ENCODE results near the gene PTCHD1.

PTCHD1 gene

DNA sequence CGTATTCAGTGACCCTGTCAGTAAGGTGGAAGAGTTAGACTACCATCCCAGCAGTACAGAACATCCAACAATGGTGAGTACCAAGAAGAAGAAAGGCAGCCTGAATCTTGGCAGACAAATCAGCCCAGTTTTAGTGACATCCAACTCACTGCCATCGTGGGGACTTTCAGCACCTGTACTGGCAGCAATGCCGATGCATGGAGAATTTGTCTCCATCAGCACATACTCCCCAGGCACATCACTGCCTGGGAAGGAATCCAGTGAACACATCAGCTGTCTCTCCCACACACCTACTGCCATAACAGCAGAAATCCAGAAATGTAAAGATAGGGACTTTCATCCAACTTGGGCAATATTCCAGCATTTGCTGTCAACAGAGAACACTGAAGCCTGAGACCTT lies 29.8 kb downstream of the PTCHD1 start:
- DNase-seq, result no peak

DNA sequence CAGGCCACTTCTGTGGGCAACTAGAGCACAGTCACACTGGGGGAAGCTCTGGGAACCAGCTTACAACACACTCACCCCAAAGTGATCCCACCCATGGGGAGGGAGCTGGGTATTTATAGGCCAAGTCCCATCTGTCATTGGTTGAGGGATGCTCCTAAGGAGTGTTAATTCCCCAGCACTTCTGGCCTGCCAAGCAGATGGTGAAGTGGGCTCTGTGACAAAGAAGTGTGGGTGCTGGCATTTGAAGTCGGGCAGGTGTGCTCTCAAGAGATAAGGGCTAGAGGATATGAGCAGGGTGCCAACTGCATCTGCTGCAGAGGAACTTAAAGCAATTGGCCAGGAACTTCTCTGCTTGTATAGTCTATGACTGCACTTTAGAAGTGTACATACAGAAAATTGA lies 30.9 kb downstream of the PTCHD1 start:
- DNase-seq, result no peak

DNA sequence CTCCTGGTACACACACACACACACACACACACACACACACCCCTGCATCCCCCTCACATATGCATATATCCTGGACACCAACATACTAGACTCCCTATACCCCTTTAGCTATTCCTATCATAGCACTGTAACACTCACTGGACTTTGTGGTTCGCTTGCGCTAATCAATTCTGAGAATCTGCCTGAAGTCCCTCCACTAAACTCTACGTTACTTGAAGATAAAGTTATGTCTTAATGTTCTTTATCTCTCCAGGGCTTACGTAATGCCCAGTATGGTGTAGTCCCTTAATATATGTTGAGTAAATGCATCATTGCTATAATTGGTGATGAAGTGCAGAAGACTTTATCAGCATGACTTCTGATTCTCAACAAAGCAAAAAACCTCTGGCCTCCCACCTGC lies 32.3 kb downstream of the PTCHD1 start:
- DNase-seq, result no peak

DNA sequence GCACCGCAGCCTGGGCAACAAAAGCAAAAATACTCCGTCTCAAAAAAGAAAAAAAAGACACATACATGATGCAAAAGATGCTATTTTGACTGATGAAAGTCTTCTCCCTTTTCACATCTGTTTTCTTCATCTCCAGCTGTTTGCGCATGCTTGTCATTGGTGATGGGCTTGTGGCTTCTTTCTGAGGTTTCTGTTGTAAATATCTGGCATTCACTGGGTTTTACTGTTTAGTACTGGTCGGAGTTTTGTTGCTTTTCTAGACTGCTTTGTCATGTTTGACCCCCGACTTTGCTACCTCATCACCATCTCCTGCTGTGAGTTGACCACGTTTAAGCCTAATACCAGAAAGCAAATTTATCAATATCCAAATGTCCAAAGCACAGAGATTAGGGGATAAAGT lies 34.4 kb downstream of the PTCHD1 start:
- DNase-seq, result no peak

DNA sequence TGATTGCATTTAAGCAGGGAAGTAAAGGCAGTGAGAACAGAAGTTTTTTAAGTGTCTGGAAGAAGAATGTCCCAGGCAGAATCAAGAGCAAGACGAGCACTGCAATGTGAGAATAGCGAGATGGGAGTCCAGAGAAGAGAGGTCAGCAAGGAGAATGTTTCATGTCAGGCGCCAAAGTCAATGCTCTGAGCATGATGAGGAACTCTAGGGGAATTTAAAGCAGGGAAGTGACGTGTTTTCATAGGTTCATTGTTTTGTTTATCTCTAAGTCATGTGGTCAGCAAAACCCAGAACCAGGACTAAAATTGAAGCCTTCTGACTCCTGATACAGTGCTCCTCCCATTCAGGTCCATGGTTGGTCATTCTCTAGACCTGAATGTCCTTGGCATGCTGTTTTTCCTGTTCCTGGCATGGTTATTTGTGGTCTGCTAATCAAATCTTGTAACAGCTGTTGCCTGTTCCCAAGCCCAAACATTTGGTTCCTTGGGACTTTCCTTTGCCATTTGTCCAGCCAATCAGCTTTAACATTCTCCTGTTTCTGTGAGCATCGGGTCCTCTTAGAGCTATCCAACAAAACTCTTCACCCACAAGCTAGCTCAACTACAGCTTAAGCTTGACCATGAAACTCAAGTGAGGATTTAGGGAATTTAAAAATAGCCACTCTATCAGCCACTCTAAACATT lies 37.7 kb downstream of the PTCHD1 start:
- no peak for DNase-seq

DNA sequence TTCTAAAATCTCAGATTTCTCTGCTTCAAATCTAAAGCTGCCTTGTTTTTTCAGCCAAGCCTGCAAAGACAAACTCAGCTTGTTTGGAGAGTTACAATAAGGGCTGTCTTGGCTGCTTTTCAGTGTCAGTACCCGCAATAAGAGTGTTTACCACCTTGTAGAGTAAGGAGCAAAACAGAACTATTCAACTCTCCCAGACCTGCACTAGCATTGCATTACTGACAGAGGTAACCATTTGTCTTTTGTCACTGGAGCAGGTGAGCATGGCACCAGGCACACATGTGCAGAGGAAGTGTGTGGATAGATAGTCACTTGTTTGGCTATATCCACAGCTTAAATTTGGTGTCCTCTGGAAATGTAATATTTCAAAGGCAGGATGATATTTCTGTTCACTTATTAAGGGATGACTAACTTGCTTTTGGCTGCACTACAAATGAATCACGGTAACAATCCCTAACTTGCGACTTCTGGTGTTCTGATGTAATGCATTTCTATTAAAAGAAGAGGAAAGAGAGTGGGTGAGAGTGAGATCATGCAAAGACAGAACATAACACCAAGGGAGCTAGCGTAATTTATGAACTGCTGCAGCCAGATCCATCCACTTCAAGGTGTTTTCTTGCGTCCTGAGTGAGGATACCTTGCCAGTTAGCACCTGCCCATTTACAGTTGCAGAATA lies 38.6 kb downstream of the PTCHD1 start:
- no peak for DNase-seq

DNA sequence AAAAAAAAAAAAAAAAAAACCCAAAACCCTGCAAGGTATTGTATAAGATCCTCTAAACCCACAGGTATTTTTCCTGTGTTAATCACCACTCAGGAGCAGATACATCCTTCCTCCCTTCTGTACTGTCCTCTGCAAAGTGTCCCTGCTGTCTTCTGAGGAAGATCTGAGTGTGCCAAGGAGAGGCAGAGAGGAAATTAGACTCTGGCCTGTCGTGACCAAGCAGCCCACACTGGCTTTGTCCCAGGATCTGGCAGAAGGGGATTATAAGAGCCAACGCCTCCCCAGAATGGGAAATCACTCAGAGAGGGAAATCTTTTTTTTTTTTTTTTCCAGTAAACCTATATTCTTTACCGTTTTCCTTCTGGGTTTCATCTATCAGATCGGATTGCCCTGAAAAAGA lies 39.6 kb downstream of the PTCHD1 start:
- no peak for DNase-seq

DNA sequence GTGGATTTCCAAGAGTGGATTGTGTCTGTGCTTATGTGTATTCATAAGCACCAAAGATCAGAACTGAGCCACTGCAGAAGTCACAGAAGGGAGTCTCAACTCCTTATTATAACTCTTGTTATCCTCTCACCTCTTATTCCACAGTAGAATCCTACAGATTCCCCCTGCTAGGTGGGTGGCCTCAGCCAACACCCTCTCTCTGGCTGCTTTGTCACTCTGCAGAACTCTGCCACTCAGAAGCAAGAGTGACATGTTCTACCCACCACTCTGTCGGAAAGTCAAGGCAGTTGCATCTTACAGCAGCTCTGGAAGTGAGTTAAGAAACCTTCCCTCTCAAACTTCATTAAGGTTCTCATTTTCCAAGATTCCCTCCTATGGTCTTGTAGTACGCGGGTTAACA lies 41.9 kb downstream of the PTCHD1 start:
- no peak for DNase-seq

DNA sequence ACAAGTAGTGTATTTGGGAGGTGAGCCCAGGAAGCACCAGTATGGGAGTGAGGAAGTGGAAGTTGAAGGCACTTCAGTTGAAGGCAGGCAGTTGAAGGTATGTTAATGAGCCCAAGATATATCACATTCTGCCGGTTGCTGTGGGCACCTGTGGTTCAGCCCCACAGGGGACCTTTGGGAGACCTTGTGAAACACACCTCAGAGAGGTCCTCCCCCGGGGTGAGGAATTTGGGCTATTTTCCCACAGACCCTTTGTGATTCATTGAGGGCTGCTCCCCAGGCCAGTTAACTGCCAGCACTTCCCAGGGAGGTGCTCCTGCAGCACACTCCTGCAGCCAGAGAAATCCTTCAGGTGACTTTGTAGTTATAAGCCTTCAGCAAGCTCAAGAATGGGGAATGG lies 45.9 kb downstream of the PTCHD1 start:
- DNase-seq, result no peak

DNA sequence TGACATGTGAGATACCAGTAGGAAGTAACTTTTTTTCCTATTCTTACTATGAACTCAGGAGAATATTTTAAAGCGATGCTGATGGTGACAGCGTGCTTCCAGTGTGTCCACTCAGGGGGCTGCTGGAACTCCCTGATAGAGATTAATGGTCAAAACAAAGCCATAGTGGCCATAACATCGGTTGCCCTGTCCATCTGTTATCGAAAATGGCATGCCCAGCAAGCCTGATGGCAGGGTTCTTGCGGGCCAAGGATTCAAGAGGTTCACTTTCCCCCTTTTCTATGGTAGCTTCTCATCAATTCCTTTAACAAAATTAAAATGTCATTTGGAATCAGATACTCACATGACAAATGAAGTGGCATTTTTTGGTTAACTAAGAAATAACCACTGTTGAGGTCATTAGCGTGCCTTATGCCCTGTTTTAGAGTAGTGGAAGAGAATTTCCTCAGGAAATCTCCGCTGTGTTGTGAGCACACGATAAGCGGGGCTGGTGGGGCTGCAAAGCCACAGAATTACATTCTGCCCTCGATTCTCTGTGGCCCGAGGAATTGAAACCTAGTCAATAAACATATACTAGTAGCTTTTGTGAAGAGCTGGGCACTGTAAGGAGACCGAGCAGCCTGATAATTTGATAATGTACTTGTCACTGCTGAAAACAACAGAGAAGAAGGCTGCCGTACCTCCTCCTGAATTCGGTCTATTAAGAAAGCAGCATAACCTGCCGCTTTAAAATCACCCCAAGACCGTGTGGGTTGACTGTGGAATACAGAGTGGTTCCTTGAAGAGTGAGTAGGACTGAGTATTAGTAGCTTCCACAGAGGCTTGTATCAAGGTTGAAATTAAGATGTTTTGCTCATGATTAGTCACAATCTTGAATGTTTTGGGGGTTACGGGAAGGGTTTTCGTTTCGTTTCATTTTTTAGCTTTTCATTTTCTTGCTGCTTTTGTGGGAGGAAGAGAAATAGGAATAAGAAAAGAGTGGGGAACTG lies 46.7 kb downstream of the PTCHD1 start:
- no peak for DNase-seq

DNA sequence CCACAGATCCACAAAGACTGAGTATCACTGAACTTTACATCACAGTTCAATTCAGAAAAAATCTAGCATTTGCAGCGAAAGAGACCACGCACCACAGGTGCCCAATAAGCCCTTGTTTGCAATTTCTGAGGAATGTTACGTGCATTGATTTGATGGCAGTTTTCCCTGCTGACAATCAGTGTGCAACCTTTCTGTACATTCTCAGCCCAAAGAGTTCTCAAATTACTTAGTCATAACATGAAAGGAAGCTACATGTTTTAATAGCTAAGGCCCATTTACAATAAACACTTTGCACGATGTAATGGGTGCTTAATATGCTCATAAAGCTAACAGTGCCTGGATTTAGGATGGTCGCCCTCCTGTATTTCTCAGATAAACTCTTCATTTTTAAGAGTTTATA lies 47.9 kb downstream of the PTCHD1 start:
- DNase-seq, result no peak

DNA sequence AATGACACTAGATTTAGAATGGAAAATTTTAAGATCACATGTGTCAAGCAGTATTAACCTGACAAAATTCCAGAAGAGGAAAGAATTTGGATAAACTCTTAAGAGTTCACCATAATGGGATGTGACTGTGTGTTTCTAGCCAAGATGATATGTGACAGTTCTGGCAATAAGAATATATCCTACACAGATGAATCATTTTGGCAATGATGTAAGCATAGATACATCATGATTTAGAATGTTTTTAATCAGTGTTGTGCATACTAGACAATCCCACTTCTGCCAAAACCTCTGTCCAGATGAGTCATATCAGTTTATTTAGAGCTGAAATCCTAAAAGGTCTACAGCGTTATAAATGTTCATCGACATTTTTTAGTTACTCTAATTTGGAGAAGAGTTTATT lies 48.8 kb downstream of the PTCHD1 start:
- no peak for DNase-seq

DNA sequence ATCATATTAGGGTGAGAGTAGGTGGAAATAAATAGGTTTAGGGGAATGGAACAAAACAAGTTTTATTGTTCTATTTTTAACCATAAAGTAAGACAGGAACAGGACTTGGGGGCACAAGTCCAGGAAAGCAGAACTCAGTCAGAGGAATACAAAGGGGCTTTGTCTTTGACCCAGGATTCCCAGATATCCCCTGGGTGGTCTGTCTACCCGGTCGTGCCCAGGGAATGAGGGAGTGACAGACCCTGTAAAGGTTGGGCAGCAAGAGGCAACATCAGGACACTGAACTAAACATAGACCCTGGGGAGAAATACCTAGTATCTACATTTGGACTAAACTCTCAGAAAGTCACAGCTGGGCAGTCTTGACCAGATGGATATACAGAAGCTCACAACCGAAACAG lies 50.6 kb downstream of the PTCHD1 start:
- DNase-seq, result no peak

DNA sequence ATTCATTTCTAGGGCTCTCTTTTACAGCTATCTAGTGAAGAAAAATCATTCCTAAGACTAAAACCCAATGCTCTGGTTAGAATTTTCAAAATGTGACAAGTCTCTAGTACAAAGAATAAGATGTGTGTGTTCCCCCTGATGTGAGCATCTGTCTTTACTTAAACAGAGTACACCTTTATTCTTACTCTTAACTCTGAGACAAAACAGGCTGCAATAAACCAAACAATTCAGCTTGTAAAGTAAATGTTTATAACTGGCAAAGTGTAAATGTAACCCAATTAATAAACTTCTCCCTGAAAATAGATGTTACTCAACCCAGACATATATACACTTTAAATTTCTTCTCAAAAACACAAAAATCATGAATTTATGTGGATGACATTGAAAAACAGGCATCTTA lies 51.6 kb downstream of the PTCHD1 start:
- DNase-seq, result no peak

DNA sequence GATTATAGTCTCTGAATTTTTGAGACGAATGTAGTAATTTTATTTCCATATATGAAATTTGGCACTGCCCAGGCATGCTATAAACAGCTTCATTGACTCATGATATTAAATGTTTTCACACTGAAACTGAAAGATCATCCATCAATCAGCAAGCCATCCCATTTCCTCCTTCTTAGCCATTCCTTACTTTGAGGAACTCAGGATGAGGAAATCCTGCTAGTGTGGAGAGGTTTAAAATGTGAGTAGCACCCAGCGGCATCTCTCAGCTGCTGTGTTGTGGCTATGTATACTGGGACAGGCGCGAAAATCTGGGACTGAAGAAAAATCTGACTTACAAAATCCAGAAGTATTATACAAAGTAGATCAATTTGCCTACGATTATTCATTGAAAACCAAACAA lies 52.1 kb downstream of the PTCHD1 start:
- no peak for DNase-seq

DNA sequence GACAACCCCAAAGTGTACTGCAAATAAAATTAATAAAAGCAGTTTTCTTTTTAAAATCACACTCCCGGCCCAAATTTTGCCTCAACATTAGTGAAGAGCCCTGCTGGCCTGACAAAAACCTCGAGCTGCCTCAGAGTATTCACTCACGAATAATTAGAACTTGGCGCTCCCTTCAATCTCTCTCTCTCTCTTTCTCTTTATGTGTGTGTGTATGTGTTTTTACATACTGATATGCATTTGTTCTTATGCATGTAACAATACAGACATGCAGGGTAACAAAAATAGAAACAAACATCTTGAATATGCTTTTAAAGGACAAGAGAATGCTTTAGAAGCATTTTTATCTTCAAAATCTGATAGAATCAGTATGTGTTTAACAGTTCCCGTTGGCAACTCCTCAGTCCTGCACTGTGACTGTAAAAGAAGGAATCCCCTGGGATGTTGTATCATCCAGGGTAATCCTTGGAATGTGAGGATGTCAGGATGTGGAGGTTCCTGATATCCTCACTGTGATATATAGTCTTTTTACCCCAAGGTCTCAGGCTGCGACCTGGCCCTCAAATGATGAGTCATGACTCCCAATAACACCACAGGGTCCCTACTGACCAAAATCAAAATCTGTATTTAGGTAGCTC lies 53.0 kb downstream of the PTCHD1 start:
- no peak for DNase-seq

DNA sequence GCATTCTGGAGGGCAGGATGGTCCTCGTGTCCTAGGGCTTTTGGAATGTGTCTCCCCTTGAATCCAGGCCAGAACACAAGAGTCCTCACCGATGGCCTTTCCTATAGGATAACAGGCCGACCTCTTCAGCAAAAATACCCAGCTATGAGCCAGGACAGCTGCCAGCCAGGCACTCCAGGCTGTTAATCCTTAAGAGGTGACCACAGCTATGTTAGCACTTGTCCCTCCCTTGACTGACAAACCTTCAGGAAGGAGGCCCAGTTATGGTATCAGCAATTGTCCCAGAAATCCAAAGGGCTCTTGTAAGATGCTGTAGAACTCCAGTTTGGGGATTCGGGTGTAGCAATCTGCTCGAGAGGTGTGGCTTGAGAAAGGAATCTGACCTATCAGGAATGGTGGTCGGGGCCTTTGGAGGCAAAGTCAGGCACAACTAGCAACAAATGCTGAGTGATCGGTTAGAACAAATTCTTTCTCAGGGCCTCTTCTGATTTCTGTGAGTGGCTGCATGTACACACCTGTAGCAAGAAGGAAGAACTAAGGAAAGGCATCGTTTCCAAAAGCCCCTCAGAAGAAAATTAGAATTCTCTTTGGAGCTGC lies 54.6 kb downstream of the PTCHD1 start:
- no peak for DNase-seq

DNA sequence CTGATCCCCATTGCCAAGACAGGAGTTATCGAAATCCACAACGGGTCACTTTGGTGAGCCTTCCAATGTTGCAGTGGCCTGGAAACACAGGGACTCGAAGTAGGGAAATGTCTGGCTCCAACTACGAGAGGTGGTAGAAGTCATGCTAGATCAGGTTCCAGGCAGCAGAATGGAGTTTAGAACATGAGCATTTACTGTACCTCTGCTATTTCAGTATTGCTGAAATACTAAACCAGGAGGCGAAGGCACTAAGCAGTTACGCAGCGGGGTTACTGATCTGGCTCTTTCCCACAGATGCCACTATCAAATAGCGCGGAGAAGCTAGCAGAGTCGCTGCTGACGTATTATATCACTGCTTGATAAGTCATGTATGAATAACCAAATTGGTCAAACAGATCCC lies 56.3 kb downstream of the PTCHD1 start:
- no peak for DNase-seq

DNA sequence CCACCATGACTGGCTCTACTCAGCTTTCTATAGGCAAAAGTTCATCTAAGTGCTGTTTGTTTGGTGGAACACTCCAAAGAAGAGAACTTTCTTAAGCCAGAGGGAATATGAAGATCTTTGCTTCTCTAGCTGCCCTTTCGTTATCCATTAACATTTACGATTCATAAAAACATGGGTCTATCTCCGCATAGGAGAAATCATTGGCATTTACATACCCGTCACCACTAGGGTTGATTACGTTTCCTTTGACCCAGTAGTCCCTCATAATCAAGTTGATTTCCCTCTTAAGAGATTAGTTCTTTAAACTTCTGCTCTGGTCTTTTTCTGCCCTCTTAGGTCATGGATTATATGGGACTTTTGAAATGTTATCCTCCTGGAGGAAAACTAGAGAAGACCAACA lies 57.5 kb downstream of the PTCHD1 start:
- DNase-seq, result no peak

DNA sequence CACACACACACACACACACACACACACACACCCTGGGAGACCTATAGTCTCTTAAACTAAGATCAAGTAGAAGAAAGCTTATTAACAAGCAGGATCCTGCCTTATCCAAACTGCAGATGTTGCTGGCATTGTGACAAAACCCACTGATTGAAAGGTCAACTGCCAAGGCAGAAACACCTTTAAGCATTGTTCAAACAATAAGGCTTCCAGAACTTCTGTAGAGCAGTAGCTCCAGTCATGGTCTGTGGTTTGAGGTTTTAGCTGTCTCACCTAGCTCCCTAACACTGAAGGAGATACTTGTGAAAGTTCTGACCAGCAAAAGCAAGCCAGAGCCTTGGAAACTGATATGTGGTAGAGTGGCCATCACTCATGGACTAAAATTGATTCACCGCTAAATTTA lies 59.8 kb downstream of the PTCHD1 start:
- DNase-seq, result no peak

DNA sequence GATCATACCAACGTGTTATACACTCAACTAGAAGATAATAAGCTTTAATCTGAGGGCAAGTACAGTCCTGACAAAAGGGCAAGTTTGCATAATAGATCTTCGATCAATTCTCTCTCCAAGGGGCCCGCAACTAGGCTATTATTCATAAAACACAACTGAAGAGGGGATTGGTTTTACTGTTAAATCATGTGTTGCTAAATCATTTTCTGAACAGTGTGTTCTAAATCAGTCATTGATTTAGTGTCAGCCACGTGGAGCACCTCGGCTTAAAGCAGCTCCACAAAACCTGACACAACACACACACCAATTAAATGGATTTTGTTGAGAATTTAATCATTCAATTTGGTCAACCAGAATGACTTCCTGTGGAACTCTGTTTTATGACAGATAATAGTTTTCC lies 61.6 kb downstream of the PTCHD1 start:
- DNase-seq, result no peak

DNA sequence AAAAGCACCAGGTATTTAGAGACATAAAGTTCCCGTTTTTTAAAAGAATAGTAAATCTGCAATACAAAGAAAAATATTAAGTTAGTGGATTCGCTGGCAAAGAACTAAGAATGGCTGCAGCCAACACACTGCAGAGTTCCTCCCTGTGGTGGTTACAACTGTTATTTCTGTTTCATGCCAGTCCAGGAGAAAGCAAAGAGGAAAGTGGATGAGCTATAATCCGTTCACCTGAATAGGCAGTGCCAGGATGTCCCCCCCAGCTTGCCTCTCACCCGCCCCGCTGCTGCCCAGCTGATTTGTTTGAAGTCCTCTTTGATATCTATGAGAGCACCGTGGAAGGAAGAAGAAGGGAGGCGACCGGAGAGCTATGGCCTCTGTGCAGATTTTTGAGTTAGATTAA lies 63.9 kb downstream of the PTCHD1 start:
- no peak for DNase-seq

DNA sequence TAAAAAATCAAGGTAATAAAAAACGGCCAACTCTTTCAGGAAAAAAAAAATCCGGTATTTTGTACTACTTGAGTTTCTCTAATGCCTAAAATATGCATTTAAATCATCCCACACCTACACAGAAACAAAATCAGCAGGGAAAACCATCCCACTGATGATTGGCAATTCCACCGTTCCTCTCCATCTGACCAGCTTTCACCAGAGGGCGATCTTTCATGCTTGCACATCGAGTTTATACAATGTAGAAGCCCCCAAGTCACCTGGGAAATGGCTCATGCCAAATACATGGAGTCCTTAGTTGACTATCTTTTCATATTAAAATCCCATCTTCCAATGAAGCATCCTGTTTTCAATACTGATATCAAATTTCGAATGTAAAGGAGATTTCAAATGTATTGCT lies 69.2 kb downstream of the PTCHD1 start:
- no peak for DNase-seq
